T-cell (primary cell): ENCODE data around the gene GPS1. TPM values are rescaled to one million over a fixed set of nuclear protein-coding genes. Genes with fewer than 3 reads are reported as not detected.

ENCODE experiments used
- ATAC-seq, 4 experiments: fragments of 200-7000 bp in 3 of 4; fragments of 150-1000 bp in 1 of 4; cut with Tn5 transposase; replicated peaks in 1 of 4; 1 replicate in 3 of 4; 2 replicates in 1 of 4; pipeline ENCODE4 v1.10.0; 2021; ENCODE audit warnings: moderate library complexity in 3 of 4, mild to moderate bottlenecking in 2 of 4, moderate number of reproducible peaks in 1 of 4
- CTCF ChIA-PET, 2 donors: fragments of 300-600 bp; sonication (Branson Sonifier 250); formaldehyde crosslinking; loops; one replicate each; lab custom pipeline; 2022; ENCODE audit warnings: antibody characterized with exemption in 2 of 2; lab: Charles Lee
- POLR2A ChIA-PET, 2 donors: fragments of 300-600 bp; sonication (Branson Sonifier 250); formaldehyde crosslinking; loops; one replicate each; lab custom pipeline; 2022; ENCODE audit warnings: antibody characterized with exemption in 2 of 2; lab: Charles Lee
- DNase-seq, 35 experiments: peaks; one replicate each; pipeline versions ENCODE4 v3.0.0 to v3.0.0-alpha.2; 2013 to 2023
- H3K27ac ChIP-seq: one replicate; pipeline ENCODE4 v1.5.1; 2013; ENCODE audit warnings: low read length
- H3K27me3 ChIP-seq, 2 experiments: replicated peaks in 1 of 2; 1 replicate in 1 of 2; 2 replicates in 1 of 2; pipeline versions ENCODE4 v1.6.1 to v1.7.0; 2013; ENCODE audit warnings: low read length in 1 of 2, mixed read lengths in 1 of 2; ENCODE audit not compliant: control insufficient read depth in 2 of 2, insufficient read depth in 2 of 2; ENCODE audit errors: extremely low read depth in 1 of 2
- H3K36me3 ChIP-seq, 2 donors: 1 replicate in 1 of 2; 2 replicates in 1 of 2; pipeline versions ENCODE4 v1.6.1 to v1.7.0; 2013; ENCODE audit warnings: low read length in 1 of 2; ENCODE audit not compliant: control insufficient read depth in 2 of 2, insufficient read depth in 1 of 2; ENCODE audit errors: extremely low read depth in 1 of 2
- H3K4me1 ChIP-seq, 2 experiments: 1 replicate in 1 of 2; 2 replicates in 1 of 2; pipeline versions ENCODE4 v1.6.1 to v1.7.0; 2013; ENCODE audit warnings: low read length in 2 of 2, mixed read lengths in 1 of 2; ENCODE audit not compliant: insufficient read depth in 2 of 2, control insufficient read depth in 1 of 2; ENCODE audit errors: extremely low read depth in 1 of 2
- H3K4me3 ChIP-seq, 2 donors: 1 replicate in 1 of 2; 2 replicates in 1 of 2; pipeline versions ENCODE4 v1.5.1 to v1.7.0; 2013; ENCODE audit warnings: mild to moderate bottlenecking in 2 of 2, low read length in 1 of 2, moderate library complexity in 1 of 2; ENCODE audit not compliant: control insufficient read depth in 1 of 2; ENCODE audit errors: extremely low read depth in 1 of 2
- H3K9me3 ChIP-seq: 2 replicates; pipeline ENCODE4 v1.7.0; 2013
- H3K27ac Mint-ChIP-seq, 2 donors: one replicate each; pipeline ENCODE4 v1.8.0; 2020 to 2021; ENCODE audit warnings: mild to moderate bottlenecking in 2 of 2, mixed read lengths in 2 of 2
- H3K27me3 Mint-ChIP-seq, 2 donors: one replicate each; pipeline ENCODE4 v1.8.0; 2021 to 2022; ENCODE audit warnings: mixed read lengths in 2 of 2
- H3K36me3 Mint-ChIP-seq: one replicate; pipeline ENCODE4 v1.8.0; 2021; ENCODE audit warnings: mixed read lengths
- H3K4me1 Mint-ChIP-seq, 3 donors: one replicate each; pipeline ENCODE4 v1.8.0; 2020 to 2022; ENCODE audit warnings: mixed read lengths in 3 of 3, mild to moderate bottlenecking in 1 of 3
- H3K4me3 Mint-ChIP-seq, 3 donors: one replicate each; pipeline ENCODE4 v1.8.0; 2020 to 2022; ENCODE audit warnings: mild to moderate bottlenecking in 3 of 3, mixed read lengths in 3 of 3, moderate library complexity in 3 of 3
- H3K9me3 Mint-ChIP-seq, 3 donors: one replicate each; pipeline ENCODE4 v1.8.0; 2020 to 2022; ENCODE audit warnings: mixed read lengths in 3 of 3
- WGBS: methylation state at CpG from one replicate; pipeline ENCODE4 v1.1.5; 2013; ENCODE audit warnings: missing lambda C conversion rate; ENCODE audit not compliant: insufficient coverage; 5-methylcytosine and 5-hydroxymethylcytosine counted together
- total RNA-seq, 35 experiments: library from RNA in 6 of 35; stranded (reverse) in 6 of 35; fragments of 120-200 nt in 1 of 35; gene quantifications; one replicate each; pipeline versions ENCODE4 v1.2.1 to v1.2.4 and lab custom pipeline; 2013 to 2026

GPS1 gene
- total RNA-seq (100 to 1,000 TPM in 2 of 5 donors, 10 to 100 TPM in 3; 75.3 to 117 (median 98.0) TPM), total RNA-seq (lab: John Stamatoyannopoulos, UW) (49.2 to 126 (median 70.3) reads per million in 29 experiments)
- total RNA-seq (2013): 61.1 TPM

- WGBS: under 1% methylated on average over 86 of the region's 94 CpGs
- Histone ChIP-seq H3K9me3 (no peaks in the 10 kb centered on the region), H3K27me3 (no peaks in the 10 kb centered on the region), H3K36me3 (peaks cover 6 to 38% of the 10 kb centered on the region in 2 donors), H3K4me3 (peak within 1 kb of the TSS; percentile 75 to 81), H3K4me1 (peaks cover 9 to 45% of the 10 kb centered on the region in 2 experiments), H3K27ac (no peak within 1 kb of the TSS)
- Mint-ChIP-seq H3K27ac (peak within 1 kb of the TSS; percentile 85 to 88), H3K4me3 (peak within 1 kb of the TSS; percentile 82 to 87 (median 86)), H3K36me3 (peaks cover 7% of the 10 kb centered on the region), H3K4me1 (peaks cover 5 to 26% (median 18%) of the 10 kb centered on the region in 3 donors), H3K27me3 (no peaks in the 10 kb centered on the region), H3K9me3 (no peaks in the 10 kb centered on the region)
- ATAC-seq (peak; percentile 91 to 95 (median 92)), DNase-seq (peak; percentile 59 to 87 (median 78))
- ChIA-PET CTCF (no interaction called here), POLR2A (interaction anchor here in 1 of 2 donors (0.5 kb wide), 1 partner anchor 55 kb away, joined by 4 read pairs; no protein-coding TSS in a partner anchor)
These were observed at the start of gene GPS1, which contains the start of gene RFNG for GRCh38 chr17:82051776-82052637. GPS1 (plus strand) TSS chr17:82051898; CDS start chr17:82051932, 34 bp downstream. RFNG (minus strand) TSS chr17:82051811; CDS start chr17:82051766, 45 bp downstream.

GRCh38 chr17:82003411-82004381 is 48.0 kb upstream of the GPS1 start:
- H3K27ac Mint-ChIP-seq: no peak overlapping the region
- no peak for ATAC-seq

DNA sequence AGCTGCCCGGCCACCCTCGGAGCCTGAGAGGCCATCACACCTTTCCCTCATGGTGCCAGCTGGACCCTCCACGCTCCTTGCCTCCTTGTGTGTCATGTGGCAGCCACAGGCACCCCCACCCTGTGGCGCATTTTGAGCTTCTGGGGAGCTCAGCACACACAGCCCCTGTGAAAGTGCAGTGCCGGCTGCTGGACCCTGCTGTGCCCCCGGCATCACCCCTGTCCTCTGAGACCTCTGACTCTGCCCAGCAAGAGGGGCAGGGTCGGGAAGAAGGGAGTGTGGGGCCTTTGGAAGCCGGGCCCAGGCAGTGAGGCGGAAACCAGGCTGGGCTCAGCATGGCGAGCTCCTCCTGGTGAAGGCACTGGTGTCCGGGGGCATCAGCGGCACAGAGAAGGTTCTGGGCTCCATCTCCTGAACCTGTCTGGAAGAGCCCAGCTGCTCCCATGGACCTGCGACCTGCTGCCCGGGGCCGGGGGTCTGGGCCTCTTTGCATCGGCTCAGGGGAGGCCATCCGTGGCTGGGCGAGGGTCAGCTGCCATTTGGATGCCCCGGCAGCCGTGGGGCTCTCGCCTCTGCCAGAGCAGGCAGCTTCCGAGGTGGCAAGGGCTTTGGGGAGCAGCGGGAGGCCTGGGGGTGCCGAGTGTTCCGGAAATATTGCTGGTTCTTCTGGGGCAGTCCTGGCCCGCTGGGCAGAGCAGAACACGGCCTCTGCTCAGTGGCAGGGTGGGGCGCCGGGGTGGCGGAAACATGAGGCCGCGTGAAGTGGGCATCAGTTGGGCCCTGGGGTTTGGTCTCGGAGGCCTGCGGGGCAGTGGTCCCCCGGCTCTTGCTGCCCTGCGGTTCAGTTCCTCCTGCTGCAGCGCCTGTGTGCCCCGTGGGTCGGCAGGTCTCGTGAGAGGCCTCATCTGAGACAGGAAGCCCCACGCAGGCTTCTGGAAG is 46.9 kb upstream of the GPS1 start:
- no peaks in the 10 kb centered on the region for H3K27me3 Mint-ChIP-seq
- Histone ChIP-seq H3K27me3 (no peaks in the 10 kb centered on the region), H3K36me3 (no peaks in the 10 kb centered on the region), H3K4me1 (no peaks in the 10 kb centered on the region), H3K4me3 (no peak overlapping the region), H3K9me3 (no peaks in the 10 kb centered on the region), H3K27ac (no peak overlapping the region)
- H3K4me3 Mint-ChIP-seq: no peak overlapping the region
- POLR2A ChIA-PET: no interaction called here
- ATAC-seq (no peak), DNase-seq (no peak)
- H3K36me3 Mint-ChIP-seq: no peaks in the 10 kb centered on the region
- H3K9me3 Mint-ChIP-seq: no peaks in the 10 kb centered on the region
- H3K4me1 Mint-ChIP-seq: no peaks in the 10 kb centered on the region
- no peak overlapping the region for H3K27ac Mint-ChIP-seq
- CTCF ChIA-PET: no interaction called here
- WGBS: 86% methylated on average over 40 of the region's 41 CpGs

More at GRCh38 chr17:82003411-82004381, 48.0 kb upstream of the GPS1 start:
- no peaks in the 10 kb centered on the region for H3K36me3 Mint-ChIP-seq
- no peaks in the 10 kb centered on the region for H3K27me3 ChIP-seq
- ChIA-PET CTCF (no interaction called here), POLR2A (no interaction called here)
- H3K4me3 Mint-ChIP-seq: no peak overlapping the region
- no peaks in the 10 kb centered on the region for H3K9me3 ChIP-seq
- H3K9me3 Mint-ChIP-seq: no peaks in the 10 kb centered on the region
- 84% methylated on average over 38 of the region's 53 CpGs for WGBS
- H3K27ac ChIP-seq: no peak overlapping the region
- no peaks in the 10 kb centered on the region for H3K36me3 ChIP-seq
- no peak for DNase-seq
- H3K4me1 ChIP-seq: no peaks in the 10 kb centered on the region
- no peak overlapping the region for H3K4me3 ChIP-seq
- no peaks in the 10 kb centered on the region for H3K27me3 Mint-ChIP-seq
- H3K4me1 Mint-ChIP-seq: no peaks in the 10 kb centered on the region

- H3K9me3 Mint-ChIP-seq: no peaks in the 10 kb centered on the region
- H3K27me3 ChIP-seq: no peaks in the 10 kb centered on the region
- ChIA-PET POLR2A (no interaction called here), CTCF (no interaction called here)
- DNase-seq (no peak), ATAC-seq (no peak)
- WGBS: 90% methylated on average over 23 of the region's 30 CpGs
- no peaks in the 10 kb centered on the region for H3K36me3 Mint-ChIP-seq
- no peaks in the 10 kb centered on the region for H3K4me1 ChIP-seq
- no peaks in the 10 kb centered on the region for H3K9me3 ChIP-seq
- no peaks in the 10 kb centered on the region for H3K27me3 Mint-ChIP-seq
- no peak overlapping the region for H3K27ac Mint-ChIP-seq
- H3K27ac ChIP-seq: no peak overlapping the region
- no peak overlapping the region for H3K4me3 ChIP-seq
- H3K36me3 ChIP-seq: peaks cover 0 to 2% of the 10 kb centered on the region in 2 donors
- no peaks in the 10 kb centered on the region for H3K4me1 Mint-ChIP-seq
- H3K4me3 Mint-ChIP-seq: no peak overlapping the region
These were observed 45.9 kb upstream of the GPS1 start for GRCh38 chr17:82005701-82006348.

- no peaks in the 10 kb centered on the region for H3K4me1 Mint-ChIP-seq
- H3K9me3 Mint-ChIP-seq: no peaks in the 10 kb centered on the region
- no peak overlapping the region for H3K4me3 Mint-ChIP-seq
- no peak overlapping the region for H3K27ac Mint-ChIP-seq
- POLR2A ChIA-PET: no interaction called here
- no peak overlapping the region for H3K4me3 ChIP-seq
- H3K36me3 Mint-ChIP-seq: no peaks in the 10 kb centered on the region
- H3K27me3 Mint-ChIP-seq: no peaks in the 10 kb centered on the region
- H3K36me3 ChIP-seq: peaks cover 0 to 4% of the 10 kb centered on the region in 2 donors
- DNase-seq (no peak), ATAC-seq (no peak)
- 91% methylated on average over 17 of the region's 24 CpGs for WGBS
- H3K27me3 ChIP-seq: no peaks in the 10 kb centered on the region
- no peaks in the 10 kb centered on the region for H3K4me1 ChIP-seq
- no peak overlapping the region for H3K27ac ChIP-seq
- no peaks in the 10 kb centered on the region for H3K9me3 ChIP-seq
- CTCF ChIA-PET: no interaction called here
These were observed 45.0 kb upstream of the GPS1 start for GRCh38 chr17:82006468-82007227.
